GM19238 (cell line): ENCODE measurements around the gene SLC1A2.

Source experiments
- DNase-seq: peaks from one replicate; pipeline ENCODE4 v3.0.0; 2011; ENCODE audit warnings: low spot score; ENCODE audit not compliant: insufficient read length

Gene SLC1A2

GRCh38 chr11:35419184-35419829 is at the start of gene SLC1A2:
Gene SLC1A2, minus strand, starts transcription at chr11:35419558. Its CDS starts 592 bp downstream, at chr11:35418966.
- DNase-seq = no peak

GRCh38 chr11:35466058-35466457 is 46.7 kb upstream of the SLC1A2 start:
- DNase-seq = no peak

DNA sequence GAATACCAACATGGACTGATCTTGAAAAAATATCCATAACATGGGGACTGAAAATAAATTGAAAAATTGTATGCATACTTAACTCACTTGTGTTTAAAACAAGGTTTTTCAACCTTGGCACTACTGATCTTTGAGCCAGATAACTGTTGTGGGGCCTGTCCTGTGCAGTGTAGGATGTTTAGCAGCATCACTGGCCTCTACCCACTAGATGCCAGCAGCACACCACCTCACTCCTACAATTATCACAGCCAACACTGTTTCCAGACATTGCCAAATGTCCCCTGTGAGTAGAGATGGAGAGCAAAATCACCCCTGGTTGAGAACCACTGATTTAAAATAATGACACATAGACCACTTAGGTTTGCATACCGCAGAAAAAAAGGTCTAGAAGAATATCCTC is 45.0 kb upstream of the SLC1A2 start:
- DNase-seq = no peak

- DNase-seq = no peak
These were observed 44.0 kb upstream of the SLC1A2 start for GRCh38 chr11:35463331-35463751.

DNA sequence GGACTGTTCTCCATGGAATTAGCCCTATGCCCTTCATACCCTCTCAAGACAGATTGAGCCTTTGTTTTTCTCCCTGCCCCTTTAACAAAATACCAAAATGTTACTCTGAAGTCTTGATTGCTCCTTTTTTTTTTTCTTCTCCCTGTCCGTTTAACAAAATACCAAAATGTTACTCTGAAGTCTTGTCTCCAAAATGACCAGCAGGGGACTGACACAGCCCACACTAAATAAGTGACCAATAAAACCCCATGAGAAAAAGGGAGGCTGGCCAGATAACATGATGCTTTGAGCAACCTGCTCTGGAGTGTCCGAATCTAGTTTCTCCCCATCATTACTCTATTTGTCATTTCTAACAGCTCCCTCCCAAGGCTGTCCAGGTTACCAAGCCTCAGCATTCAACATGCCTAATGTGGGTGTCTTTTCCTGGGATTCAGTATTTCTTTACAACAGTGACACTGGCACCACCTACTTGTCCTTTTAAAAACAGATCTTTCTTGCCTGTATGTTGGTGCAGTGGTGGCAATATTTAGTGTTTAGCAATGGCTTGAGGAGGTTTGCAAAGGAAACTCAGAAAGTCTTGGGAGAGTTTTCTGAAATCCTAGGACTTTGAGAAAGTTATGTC is 42.7 kb upstream of the SLC1A2 start:
- DNase-seq = no peak

- no peak for DNase-seq
These were observed 40.1 kb upstream of the SLC1A2 start for GRCh38 chr11:35459489-35459888.

- DNase-seq = no peak
These were observed 39.5 kb upstream of the SLC1A2 start for GRCh38 chr11:35458846-35459245.

DNA sequence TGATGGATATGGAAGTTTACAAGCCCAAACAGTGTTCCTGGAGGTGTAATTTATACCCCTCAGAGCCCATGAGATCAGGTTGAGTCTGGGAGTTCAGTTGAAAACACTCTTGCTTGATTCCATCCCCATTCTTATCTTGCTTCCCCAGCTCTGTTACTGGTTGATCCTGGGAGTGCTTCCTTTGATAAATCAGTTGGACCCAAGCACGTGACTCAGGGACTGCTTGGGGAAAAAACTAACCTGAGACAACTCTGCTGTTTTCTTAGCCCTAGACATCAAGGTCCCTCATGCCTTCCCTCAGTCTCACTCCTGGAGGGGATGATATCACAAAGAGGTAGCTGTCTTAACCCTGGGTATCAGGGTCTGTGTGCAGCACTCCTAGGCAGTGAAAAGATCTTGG is 35.0 kb upstream of the SLC1A2 start:
- no peak for DNase-seq

GRCh38 chr11:35436581-35437250 is 17.4 kb upstream of the SLC1A2 start:
- no peak for DNase-seq

DNA sequence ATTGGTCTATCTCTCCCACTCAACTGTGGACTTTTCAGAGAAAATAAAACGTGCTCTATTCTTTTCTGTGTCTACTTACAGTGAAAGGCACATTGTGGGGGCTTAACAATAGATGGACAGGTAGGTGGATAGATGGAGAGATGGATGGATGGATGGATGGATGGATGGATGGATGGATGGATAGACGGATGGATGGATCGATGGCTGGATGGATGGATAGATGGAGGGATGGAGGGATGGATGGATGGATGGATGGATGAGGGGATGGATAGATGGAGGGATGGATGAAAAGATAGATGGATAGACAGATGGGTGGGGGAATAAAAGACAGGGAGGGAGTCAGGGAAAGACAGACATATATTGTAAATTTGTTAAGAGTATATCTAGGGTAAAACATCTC is 14.2 kb upstream of the SLC1A2 start:
- no peak for DNase-seq

GRCh38 chr11:35432464-35432863 is 13.1 kb upstream of the SLC1A2 start:
- no peak for DNase-seq

DNA sequence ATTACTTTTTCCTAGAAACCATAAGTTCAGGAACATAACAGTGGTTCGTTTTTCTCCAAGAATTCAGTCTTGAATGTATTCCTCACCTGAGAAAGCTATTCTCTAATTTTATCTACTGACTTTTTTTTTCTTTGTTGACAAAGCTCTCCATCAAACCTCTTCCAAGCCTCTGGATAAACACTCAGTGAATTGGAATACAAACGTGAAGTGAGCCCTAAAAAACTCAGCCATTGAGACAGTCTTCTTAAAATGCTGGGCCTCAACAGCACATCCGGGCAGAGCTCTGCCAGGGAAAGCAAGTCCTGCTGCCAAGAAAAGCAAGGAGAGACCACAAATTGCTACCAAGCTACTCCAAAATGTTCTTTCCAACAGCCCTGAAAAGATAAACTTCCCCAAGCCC is 7.7 kb upstream of the SLC1A2 start:
- DNase-seq = no peak

DNA sequence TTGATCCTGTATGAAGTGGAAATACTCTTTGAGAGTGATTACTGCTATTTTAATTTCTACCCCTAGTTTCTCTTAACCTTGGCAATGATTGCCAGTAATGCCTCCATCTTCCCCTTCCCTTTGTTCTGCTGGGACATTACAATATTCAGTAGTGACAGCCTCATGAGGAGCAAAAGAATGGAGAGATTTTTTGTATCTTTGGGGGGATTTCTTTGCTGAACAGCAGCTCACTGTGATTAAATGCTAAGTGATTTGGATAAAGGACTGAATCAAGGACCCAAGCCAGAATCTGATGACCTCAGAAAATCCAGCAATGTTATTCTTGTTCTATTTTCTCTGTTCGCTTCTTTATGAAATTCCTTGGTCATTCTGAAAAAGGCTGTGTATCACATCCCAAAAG is 7.0 kb upstream of the SLC1A2 start:
- DNase-seq = no peak

GRCh38 chr11:35425603-35426212 is 6.3 kb upstream of the SLC1A2 start:
- no peak for DNase-seq

DNA sequence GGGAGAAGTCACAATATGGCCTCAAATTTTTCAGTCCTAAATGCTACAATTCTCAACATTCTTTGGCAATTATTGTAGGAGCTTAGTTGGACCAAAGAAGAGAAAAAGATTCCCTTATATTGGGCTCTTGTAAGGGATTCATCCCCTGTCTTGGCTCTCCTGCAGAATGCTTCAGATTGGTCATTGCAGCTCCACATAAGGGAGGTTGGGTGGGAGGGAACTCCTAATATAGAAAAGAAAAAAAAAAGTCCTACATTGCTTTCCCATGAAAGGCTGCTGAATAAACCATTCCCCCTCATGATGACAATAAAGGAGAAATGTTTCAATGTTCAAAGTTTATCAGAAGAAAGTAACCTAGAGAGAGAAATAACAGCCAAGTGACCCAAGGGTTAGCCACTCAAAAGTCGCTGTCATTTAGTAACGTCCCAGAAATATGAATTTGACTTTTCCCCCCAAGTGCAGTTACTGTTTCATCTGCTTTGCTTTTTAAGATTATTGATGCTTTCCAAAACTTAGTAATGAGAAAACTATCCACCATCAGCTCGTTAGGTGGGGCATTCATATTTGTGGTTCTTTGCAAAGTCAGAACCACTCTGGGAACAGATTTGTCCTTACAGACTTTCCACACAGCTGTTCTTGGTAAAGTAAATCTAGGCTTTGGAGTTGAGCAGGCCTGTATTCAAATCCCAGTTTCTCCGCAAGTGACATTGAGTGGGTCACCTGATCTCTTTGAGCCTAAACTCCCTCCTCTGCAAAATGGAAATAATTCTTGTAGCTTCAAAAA is 5.0 kb upstream of the SLC1A2 start:
- no peak for DNase-seq

DNA sequence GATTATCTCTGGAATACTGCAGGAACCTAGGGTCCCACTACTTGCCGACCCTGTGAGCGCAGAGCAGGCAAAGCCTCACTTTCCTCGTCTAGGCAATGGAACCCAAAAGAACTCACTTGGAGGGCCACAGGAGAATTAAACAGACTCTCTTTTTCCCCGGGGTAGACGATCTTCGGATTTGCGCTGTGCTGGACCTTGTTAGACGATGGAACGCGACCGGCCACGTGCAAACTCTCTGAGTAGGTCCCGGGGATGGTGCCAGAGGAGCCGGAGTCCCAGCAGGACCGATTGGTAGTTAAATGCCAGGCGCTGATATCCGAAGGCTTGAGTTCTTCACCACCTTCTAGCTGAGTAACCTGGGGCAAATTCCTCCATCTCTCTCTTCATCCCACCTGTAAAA is 1.0 kb upstream of the SLC1A2 start:
- no peak for DNase-seq

DNA sequence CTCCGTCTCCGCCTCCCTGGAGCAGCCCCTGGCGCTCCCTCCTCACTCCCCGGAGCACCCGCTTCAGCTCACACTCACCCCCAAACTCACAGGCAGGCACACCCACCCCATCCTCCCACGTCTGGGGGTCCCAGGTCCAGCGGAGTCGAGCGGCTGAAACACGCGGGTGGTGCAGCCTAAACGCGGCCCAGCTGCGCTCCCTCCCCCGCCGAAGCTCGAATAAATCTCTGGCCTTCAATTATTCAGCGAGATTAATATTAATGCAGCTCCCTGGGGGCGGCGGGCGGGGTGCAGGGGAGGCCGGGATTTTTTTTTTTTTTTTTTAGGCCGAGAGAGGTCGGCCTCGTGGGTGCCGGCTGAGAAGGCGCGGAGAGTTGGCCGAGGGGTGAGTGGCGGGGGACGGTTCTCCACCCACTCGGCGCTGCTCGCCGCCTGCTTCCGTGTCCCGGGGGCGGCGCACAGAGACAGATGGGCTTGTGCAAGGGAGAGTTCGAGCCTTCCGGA is 524 bp upstream of the SLC1A2 start:
- no peak for DNase-seq

DNA sequence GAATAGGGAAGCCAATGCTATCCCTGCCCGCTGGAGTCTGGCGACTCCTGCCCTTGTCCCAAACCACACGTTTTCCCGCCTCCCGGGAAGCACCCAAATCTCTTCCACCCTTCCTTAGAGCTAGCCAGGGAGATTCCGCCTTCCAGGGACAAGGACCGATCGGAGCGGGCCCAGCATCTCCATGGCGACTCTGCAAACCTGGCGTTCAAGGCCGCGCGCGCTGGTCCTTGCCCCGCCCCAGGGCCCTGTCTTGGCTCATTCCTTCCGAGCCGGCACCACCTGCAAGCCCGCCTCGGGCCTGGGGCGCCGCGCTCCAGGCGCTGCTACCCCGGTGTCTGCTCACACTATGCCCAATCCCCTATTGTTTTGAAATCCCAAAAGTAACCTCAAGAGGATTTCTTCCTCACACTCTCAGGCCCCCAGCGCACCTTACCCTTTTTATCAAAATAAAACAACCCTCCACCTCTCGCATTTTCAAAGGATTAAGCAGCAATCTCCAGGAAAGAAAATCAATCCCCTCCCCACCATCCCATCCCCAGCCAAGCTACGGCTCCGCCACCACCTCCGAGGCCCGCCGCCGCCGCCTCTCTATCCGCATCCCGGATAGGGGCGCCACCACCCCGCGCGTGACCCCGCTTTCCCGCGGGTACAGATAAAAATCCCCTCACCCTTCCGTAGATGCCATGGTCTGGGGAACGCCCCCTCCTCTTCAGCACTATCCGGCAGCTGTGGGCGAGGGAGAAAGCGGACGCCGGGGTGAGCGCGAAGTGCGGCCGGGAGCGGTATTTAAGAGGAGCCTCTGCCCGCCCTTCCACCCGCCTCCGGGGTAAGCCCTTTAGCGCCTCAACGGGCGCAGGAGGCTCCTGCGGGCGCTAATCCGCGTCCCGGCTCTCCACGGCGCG is 825 bp downstream of the SLC1A2 start:
- no peak for DNase-seq

DNA sequence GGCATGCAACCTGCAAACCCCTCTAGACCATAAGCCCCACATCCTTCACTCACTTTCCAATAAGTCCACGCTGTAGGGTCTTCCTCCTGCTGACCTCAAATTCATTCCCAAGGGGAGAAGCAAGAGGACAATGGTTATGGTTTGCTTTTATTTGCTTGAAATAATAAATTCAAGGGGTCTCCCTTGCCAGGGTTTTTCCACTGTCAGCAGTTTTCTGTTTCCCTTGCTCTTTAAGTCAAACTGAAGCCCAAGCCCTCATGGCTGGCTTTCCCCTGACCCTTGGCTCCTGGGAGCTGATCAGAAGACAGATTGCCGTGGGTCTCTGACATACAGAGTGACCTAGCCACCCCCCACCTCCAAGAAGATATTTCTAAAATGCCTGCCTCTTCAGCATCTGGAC is 3.9 kb downstream of the SLC1A2 start:
- no peak for DNase-seq

- DNase-seq = no peak
These were observed 4.6 kb downstream of the SLC1A2 start for GRCh38 chr11:35414776-35415175.
